HK-2 (cell line): Measurements from ENCODE around the gene SPIN2B.
A peak's percentile ranks its signal among the peaks of the same experiment; 100 is the strongest.
"Not testable (repeated sequence)": the region's sequence is repeated elsewhere in the genome, so short reads cannot be mapped to it uniquely, and the experiment has no call there.

Experiments
- DNase-seq: peaks from one replicate; pipeline ENCODE4 v3.0.0-alpha.2; 2018; ENCODE audit not compliant: unreplicated experiment

The SPIN2B gene

DNA sequence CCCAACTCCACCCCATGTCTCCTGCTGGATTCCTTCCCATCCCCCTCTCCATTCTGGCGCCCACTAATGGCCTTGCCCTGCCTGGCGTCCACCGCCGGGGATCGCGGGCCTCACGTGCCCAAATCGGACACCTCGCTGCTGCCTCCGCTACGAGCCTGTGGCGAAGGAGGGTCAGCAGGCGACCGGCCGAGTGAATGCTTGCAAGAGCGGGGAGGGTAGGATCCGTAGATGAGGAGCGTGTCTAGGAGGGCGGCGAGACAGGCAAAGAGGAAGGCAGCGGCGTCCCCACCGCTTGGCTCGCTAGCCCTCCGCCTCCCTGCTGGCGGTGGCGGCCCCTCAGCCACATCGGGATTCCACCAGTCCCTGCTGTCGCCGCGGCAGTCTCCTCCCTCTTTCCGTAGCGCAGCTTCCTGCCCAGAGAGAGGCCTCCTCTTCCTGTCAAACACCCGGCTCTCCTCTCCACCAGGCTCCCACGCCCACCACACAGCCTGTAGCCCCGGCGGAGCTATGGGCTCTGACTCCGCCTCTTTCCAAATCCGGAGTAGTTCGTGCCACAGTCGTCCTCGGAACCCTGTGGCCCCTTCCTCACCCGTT lies at the start of gene SPIN2B:
SPIN2B (minus strand) TSS at position 387 of the 594 bp plus-strand sequence.
- DNase-seq: peak; percentile 82

DNA sequence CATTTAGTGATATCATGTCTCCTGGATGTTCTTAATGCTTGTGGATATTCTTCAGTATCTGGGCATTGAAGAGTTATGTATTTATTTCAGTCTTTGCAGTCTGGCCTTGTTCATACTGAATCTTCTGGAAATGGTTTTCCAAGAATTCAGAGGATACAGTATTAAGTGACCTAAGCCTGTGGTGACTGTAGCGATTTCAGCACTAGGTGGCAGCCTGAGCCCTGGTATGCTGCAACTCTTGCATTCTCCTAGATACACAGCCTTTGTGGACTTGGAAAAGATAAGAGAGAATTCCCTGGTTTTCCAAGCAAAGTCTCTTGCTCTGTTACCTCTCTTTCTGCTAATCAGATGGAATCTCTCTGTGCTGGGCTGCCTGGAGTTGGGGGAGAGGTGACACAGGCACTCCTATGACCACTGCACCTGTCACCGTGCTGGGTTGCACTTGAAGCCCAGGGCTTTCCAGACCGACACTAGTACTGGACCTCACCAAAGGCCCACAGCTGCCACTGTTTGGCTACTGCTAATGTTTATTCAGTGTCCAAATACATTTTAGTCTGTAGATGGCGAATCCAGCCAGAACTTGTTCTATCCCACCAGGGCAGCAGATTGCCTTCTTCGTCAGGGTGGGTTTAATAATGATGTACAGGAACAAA lies 35.2 kb upstream of the SPIN2B start:
- peak; percentile 22 for DNase-seq

DNA sequence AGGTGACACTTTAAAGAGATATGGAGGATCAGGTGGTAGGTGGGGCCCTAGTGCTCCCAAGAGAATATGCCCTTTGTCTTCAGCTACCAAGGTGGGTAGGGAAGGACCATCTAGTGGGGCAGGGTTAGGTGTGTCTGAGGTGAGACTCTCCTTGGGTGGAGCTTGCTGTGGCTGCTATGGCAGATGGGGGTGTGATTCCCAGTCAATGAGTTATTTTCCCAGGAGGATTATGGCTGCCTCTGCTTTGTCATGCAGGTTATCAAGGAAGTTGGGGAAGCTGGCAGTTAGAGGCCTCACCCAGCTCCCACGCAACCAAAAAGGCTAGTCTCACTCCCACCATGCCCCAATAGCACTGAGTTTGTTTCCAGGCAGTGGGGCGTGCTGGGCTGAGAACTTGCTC lies 33.8 kb upstream of the SPIN2B start:
- no peak for DNase-seq

DNA sequence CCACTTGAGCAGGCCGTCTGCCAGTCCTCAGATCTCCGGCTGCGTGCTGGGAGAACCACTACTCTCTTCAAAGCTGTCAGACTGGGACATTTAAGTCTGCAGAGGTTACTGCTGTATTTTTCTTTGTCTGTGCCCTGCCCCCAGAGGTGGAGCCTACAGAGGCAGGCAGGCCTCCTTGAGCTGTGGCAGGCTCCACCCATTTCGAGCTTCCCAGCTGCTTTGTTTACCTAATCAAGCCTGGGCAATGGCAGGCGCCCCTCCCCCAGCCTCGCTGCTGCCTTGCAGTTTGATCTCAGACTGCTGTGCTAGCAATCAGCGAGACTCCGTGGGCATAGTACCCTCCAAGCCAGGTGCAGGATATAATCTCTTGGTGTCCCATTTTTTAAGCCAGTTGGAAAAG lies 30.9 kb upstream of the SPIN2B start:
- DNase-seq: not testable (repeated sequence)

DNA sequence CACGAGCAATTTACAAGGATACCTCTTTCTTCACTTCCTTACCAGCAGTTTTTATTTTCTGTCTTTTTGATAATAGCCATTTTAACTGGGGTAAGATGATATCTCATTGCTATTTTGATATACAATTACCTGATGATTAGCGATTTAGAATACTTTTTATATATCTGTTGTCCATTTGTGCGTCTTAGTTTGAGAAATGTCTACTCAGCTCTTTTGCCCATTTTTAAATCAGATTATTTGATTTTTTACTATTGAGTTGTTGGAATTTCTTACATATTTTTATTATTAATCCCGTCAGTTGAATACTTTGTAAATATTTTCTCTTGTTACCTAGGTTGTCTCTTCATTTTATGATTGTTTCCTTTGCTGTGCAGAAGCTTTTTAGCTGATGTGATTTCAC lies 17.3 kb upstream of the SPIN2B start:
- DNase-seq: no peak

DNA sequence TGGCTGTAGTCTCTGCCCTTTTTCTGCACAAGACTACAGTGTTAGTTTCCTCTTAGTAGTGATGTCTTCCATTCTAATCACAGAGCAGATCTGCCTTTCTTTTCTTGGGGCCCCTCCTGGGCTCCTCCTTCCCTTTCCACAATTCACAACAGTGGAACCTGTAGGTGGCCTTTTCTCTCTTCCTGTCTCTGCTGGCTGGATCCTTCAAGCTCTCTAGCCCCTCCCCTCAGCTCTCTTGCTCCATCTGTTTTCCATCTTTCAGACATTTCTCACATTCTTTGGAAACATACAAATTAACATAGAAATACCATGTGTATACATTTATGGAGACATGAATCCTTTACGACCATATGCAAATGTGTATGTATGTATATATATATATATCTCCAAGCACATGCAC lies 16.2 kb upstream of the SPIN2B start:
- no peak for DNase-seq

DNA sequence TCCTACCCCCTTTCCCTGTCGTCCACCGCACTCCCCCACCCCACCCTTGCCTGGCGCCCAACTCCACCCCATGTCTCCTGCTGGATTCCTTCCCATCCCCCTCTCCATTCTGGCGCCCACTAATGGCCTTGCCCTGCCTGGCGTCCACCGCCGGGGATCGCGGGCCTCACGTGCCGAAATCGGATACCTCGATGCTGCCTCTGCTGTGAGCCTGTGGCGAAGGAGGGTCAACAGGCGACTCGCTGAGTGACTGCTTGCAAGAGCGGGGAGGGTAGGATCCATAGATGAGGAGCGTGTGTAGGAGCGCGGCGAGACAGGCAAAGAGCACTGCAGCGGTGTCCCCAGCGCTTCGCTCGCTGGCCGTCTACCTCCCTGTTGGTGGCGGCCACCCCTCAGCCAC lies 15.7 kb upstream of the SPIN2B start, which contains the start of gene SPIN2A:
SPIN2A (minus strand) TSS at position 325 of the 400 bp plus-strand sequence. CDS start 800 bp downstream, outside the sequence.
- DNase-seq: not testable (repeated sequence)

DNA sequence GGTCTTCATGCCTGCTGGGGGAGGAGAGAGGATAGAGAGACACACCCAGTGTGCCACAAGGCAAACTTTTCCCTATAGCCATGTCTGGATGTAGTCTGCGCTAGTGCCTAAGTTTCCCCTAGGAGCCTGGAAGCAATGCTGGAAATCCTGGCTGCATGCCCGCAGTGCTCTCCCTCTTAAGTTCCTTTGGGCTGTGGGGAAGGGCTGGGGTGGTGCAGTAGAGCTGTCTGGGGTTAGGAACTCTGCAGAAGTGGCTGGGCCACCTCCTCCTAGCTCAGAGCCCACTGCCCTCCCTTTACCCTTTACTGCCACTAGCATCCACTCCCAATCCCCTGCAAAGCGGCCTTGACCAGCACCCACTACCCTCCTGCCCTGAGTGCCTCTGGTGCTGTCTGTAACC lies 15.2 kb upstream of the SPIN2B start:
- not testable (repeated sequence) for DNase-seq

DNA sequence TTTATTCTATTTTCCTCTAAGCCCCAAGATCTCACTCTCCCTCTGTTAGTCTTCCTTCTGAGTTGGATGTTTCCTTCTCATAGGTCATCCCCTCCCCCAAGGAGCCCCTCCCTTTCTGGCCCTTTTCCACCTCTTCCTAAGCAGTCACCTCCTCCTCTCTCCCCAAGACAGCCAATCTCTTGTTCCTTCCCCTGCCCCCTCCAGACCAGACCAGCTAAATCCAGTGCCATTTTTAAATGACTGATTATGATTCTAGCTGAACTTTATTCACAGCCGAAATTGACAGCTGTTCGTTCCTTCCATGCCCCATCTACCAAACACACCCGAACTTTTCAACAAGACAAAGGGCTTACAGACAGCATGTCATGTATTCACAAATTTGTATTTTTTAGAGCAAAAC lies 13.9 kb upstream of the SPIN2B start:
- DNase-seq: no peak

DNA sequence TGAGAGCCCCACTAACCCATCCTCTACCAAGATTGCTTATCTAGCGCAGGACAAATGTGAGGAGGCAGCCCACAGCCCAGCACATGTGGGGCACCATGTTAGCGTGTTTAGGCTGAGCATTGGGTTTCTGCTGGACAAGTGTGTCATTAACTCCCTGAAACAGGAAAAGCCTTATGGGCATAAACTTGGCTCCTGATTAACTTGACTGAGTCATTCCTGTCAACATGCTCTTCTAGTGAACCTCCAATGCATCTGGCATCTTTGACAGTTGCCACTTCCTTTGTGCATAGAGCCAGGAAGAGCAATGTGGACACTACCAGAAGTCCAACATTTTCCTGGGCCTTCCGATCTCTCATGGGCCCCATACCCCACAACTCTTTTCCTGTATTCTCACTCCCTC lies 13.4 kb upstream of the SPIN2B start:
- no peak for DNase-seq

DNA sequence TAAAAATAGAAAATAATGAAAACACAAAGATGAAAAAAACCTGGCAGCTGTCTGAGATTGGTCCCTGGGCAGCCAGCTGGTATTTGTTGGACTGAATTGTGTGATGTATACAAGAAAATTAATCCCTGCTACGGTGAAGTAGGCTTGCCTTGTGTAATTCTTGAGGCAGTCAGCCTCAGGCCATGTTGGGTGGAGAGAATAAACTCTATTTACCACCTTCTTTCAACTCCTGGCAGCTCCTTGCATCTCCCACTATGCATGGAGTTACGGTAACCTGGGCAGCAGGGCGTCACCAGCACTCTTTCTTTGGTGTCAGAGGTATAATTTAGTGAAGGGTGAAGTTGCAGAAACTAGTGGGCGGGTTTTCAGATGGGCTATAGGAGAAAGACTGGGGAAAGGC lies 12.4 kb upstream of the SPIN2B start:
- DNase-seq: no peak

DNA sequence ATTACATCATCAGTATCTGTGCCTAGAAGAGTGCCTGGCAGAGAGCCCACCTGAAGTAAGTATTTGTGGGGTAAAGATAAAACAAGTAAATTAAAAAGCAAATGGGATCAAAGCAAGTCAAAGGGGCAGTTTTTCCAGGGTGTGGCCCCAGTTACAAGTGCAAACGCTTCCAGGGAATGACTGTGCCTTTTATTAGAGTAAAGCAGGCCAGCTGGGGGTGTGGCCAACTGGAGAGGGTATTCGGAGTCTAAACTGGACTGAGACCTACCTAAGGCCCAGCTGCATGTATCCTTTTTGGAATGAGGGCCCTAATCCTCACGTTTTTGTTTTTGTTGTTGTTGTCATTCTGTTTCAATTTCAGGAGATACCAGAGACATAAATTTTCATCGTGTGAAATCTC lies 11.9 kb upstream of the SPIN2B start:
- DNase-seq: not testable (repeated sequence)

DNA sequence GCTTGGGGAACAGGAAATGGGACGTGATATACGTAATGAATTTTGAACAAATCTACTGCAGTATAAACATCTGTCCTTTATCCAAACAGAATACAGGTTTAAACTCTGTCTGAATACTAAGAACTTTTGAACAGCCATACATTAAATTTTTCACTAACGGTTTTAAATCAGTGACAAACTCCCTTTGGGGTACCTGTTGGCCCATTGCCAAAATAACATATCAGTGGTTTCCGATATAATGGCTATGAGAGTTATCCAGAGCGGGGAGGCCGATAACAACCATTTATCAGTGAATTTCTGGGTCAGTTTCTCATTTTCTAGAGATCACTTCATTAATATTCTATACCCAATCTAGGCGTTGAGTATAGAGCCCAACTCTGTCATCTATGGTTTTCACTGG lies 10.7 kb upstream of the SPIN2B start:
- DNase-seq: no peak

DNA sequence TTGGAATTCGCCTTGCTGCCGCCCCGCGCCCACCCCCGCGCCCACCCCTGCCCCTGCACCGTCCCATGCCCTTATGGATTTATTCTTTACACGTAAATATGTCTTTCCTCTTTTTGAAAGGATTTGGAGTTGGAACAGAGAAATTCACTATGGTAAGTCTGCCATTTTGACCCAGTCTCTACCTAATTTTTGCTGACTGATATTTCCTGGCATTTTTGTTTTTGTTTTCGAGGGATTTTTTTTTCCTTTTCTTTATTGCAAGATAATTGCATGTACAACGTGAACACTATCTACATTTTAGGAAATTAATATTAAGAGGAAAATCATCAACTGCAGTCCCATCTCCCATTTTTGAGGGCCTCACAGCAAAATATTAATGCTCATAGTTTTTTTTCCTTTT lies 468 bp upstream of the SPIN2B start:
- DNase-seq: no peak

DNA sequence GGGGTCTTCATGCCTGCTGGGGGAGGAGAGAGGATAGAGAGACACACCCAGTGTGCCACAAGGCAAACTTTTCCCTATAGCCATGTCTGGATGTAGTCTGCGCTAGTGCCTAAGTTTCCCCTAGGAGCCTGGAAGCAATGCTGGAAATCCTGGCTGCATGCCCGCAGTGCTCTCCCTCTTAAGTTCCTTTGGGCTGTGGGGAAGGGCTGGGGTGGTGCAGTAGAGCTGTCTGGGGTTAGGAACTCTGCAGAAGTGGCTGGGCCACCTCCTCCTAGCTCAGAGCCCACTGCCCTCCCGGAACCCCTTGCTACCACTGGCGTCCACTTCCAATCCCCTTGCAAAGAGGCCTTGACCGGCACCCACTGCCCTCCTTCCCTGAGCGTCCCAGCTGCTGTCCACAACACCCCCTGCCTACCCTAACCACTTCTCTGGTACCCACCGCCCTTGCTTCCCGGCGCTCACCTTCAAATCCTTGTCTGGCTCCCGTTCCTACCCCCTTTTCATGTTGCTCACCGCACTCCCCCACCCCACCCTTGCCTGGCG lies 658 bp downstream of the SPIN2B start:
- not testable (repeated sequence) for DNase-seq

DNA sequence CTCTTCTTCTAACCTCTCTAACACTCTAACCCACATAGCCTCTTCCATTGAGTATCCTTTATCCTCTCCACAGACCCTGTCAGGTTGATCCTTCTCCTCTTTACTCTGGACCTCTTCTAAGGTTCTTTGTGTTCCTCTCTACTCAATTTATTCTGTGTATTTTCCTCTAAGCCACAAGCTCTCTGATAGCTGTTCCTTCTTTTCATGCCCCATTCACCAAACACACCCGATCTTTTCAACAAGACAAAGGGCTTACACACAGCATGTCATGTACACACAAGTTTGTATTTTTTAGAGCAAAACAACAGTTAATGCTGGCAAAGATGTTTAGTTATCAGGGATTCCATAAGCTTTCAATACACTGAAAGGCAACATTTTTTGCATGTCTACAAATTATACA lies 1.9 kb downstream of the SPIN2B start:
- DNase-seq: no peak

DNA sequence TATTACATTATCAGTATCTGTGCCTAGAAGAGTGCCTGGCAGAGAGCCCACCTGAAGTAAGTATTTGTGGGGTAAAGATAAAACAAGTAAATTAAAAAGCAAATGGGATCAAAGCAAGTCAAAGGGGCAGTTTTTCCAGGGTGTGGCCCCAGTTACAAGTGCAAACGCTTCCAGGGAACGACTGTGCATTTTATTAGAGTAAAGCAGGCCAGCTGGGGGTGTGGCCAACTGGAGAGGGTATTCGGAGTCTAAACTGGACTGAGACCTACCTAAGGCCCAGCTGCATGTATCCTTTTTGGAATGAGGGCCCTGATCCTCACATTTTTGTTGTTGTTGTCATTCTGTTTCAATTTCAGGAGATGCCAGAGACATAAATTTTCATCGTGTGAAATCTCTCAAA lies 3.8 kb downstream of the SPIN2B start:
- DNase-seq: not testable (repeated sequence)

DNA sequence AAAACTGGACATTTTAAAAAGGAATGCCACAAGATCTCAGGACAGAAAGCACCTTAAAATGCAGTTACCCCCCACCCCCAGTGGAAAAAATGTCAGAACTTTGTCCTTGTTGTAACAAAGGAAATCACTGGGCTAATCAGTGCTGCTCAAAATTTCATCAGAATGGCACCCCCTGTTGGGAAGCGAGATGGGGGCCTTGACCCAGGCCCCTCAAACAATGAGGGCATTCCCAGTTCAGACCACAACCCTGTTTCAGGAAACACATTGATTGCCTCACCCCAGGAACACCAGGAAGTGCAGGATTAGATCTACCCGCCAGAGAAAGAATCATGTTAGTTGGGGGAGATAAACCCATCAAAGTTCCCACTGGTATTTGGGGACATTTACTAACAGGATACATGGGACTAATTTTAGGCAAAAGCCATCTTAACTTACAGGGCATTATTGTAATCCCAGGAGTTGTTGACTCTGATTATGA lies 16.4 kb downstream of the SPIN2B start:
- DNase-seq: no peak

DNA sequence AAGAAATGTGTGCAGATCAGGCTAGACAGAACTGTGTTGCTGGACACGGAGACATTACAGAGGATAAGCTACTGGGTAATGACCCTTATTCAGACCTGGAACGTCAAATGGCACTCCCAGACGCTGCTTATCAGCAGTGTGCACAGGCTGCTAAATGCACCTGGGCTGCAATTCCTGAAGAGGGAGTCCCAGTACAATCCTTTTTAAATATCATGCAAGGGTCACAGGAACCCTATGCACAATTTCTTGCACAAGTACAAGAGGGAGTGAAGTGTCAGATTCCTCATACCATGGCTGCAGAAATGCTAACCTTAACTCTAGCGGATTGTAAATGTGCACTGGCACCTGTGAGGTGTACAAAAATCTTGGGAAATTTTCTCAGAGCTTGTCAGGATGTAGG lies 16.9 kb downstream of the SPIN2B start:
- no peak for DNase-seq

DNA sequence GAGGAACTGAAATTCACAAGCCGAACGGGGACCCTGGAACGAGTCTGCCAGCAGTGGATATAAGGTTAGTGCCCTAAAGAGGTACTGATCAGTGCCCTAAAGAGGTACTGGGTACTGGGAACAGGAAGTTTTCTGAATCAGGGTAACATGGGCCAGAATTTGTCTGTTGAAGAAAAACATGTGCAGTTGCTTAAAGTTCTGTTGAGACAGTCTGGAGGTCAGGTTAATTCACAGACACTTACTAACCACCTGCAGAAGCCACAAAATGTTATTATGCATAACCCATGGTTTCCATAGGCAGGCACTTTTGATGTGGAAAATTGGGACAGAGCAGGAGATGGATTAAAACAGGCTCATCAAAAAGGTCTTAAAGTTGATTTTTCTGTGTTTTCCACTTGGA lies 17.9 kb downstream of the SPIN2B start:
- no peak for DNase-seq

DNA sequence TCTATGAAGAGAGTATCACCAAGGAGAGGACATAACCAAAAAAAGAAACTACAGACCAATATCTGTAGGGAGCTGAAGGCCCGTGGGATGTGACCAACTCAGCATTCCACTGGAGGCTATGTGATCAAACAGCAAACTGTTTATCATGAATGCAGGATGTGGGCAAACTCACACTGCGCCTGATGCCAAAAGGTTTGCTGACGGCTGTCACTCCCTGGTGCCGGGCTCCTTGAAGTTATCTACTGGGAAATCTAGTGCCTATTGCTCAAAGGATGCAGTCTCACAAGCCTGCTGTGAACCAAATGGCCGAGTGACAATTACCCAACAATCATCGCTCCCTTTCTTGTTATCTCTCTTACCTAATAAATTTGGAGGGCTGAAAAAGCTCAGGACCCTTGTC lies 18.4 kb downstream of the SPIN2B start:
- not testable (repeated sequence) for DNase-seq

DNA sequence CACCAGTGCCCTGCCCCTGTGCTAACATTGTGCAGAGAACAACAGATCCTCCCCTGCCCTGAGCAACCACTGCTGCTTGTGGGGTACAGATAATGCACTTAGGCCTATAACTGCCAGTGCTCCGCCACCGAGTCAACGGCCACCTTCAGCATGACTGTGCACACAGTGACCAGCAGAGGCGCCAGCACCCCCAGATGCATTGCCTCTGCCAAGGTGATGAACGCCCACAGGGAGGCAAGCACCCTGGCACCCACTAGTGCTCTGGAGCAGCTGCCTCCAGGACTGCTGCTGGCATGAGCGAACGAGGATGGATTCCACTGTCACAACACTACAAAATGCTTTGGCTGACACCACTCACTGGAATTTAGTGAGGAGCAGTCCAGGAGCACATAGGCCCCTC lies 38.2 kb downstream of the SPIN2B start:
- DNase-seq: no peak

DNA sequence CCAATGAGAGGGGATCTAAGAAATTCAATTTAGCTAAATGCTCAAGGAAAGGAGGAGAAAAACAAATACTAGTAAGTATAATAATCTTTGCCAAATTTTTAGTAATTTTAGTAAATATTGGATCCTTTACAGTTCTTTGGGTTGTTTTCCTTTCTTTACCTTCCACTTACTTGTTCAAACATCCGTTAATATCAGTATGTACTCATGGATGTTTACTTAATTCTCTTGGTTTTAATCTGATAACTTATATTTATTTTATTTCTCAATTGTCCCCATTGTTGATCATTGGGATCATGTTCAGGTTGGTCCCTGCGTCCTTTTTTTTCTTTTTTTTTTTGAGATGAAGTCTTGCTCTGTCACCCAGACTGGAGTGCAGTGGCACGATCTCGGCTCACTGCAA lies 46.9 kb downstream of the SPIN2B start:
- DNase-seq: no peak
